Thoracic aorta (tissue), 2 donors: ENCODE data around the gene GTF2F2. TPM values are rescaled to one million over a fixed set of nuclear protein-coding genes. Genes with fewer than 3 reads are reported as not detected.

Experiments
- ATAC-seq: fragments of 150-250 bp; one replicate; pipeline ENCODE4 v1.8.0; 2017; ENCODE audit warnings: low read depth; ENCODE audit not compliant: insufficient number of reproducible peaks, low FRiP score
- DNase-seq: peaks from one replicate; pipeline ENCODE4 v3.0.0-alpha.2; 2020; ENCODE audit warnings: low spot score
- H3K27ac ChIP-seq, 2 donors: fragments of 200-600 bp; sonication (generic); 1 replicate in 1 of 2; 2 replicates in 1 of 2; pipeline ENCODE4 v1.5.1; 2016; ENCODE audit warnings: mild to moderate bottlenecking in 2 of 2, moderate library complexity in 2 of 2
- H3K27me3 ChIP-seq: fragments of 200-600 bp; sonication (generic); replicated peaks from 2 replicates; pipeline ENCODE4 v1.6.0; 2016; ENCODE audit warnings: mild to moderate bottlenecking; ENCODE audit not compliant: insufficient read depth
- H3K36me3 ChIP-seq: fragments of 200-600 bp; sonication (generic); one replicate; pipeline ENCODE4 v1.5.1; 2016
- H3K4me1 ChIP-seq, 2 donors: fragments of 200-600 bp; sonication (generic); 1 replicate in 1 of 2; 2 replicates in 1 of 2; pipeline versions ENCODE4 v1.5.1 to v1.6.0; 2016; ENCODE audit warnings: low read depth in 2 of 2, mild to moderate bottlenecking in 1 of 2; ENCODE audit not compliant: control insufficient read depth in 1 of 2
- H3K4me3 ChIP-seq: fragments of 200-600 bp; sonication (generic); 2 replicates; pipeline ENCODE4 v1.5.1; 2016; ENCODE audit warnings: mild to moderate bottlenecking
- H3K9me3 ChIP-seq: fragments of 200-600 bp; sonication (generic); 2 replicates; pipeline ENCODE4 v1.5.1; 2016
- CTCF ChIP-seq: fragments of 200-600 bp; sonication (generic); IDR thresholded peaks from one replicate; pipeline ENCODE4 v1.5.1; 2019; ENCODE audit warnings: antibody characterized with exemption
- total RNA-seq, 2 donors: library from RNA; depleted of rRNA; stranded (reverse); fragments of >200 nt; gene quantifications; one replicate each; pipeline versions ENCODE4 v1.1.0 to v1.2.3, GENCODE V29; 2016

The GTF2F2 gene
- total RNA-seq, 2 donors from 2014 or later, result 7.2 to 18.4 TPM

- Histone ChIP-seq H3K27ac (no peak overlapping the region), H3K4me1 (no peaks in the 10 kb centered on the region), H3K9me3 (no peaks in the 10 kb centered on the region), H3K4me3 (no peak overlapping the region), H3K36me3 (no peaks in the 10 kb centered on the region), H3K27me3 (no peaks in the 10 kb centered on the region)
- DNase-seq, result no peak
- no peak for ATAC-seq
- TF ChIP-seq CTCF, result no peak
These were observed 138.0 kb downstream of the GTF2F2 start for GRCh38 chr13:45258334-45258675.

GRCh38 chr13:45267215-45267614 is 146.9 kb downstream of the GTF2F2 start:
- no peak for TF ChIP-seq CTCF
- no peak for DNase-seq
- Histone ChIP-seq H3K4me3 (no peak overlapping the region), H3K27me3 (no peaks in the 10 kb centered on the region), H3K4me1 (no peaks in the 10 kb centered on the region), H3K9me3 (no peaks in the 10 kb centered on the region), H3K36me3 (no peaks in the 10 kb centered on the region), H3K27ac (no peak overlapping the region)
- ATAC-seq, result no peak

GRCh38 chr13:45269204-45269603 is 148.9 kb downstream of the GTF2F2 start:
- H3K4me1 ChIP-seq, result no peaks in the 10 kb centered on the region
- H3K36me3 ChIP-seq, result no peaks in the 10 kb centered on the region
- no peak for TF ChIP-seq CTCF
- no peaks in the 10 kb centered on the region for H3K9me3 ChIP-seq
- ATAC-seq, result no peak
- no peak overlapping the region for H3K27ac ChIP-seq
- DNase-seq, result no peak
- no peak overlapping the region for H3K4me3 ChIP-seq
- no peaks in the 10 kb centered on the region for H3K27me3 ChIP-seq

GRCh38 chr13:45276913-45277312 is 156.6 kb downstream of the GTF2F2 start:
- DNase-seq (no peak), ATAC-seq (no peak)
- Histone ChIP-seq H3K36me3 (no peaks in the 10 kb centered on the region), H3K4me1 (peaks cover 0 to 6% of the 10 kb centered on the region in 2 donors), H3K4me3 (no peak overlapping the region), H3K27me3 (no peaks in the 10 kb centered on the region), H3K9me3 (no peaks in the 10 kb centered on the region), H3K27ac (no peak overlapping the region)
- no peak for TF ChIP-seq CTCF

GRCh38 chr13:45278096-45278645 is 157.9 kb downstream of the GTF2F2 start:
- Histone ChIP-seq H3K36me3 (no peaks in the 10 kb centered on the region), H3K4me3 (no peak overlapping the region), H3K9me3 (no peaks in the 10 kb centered on the region), H3K27me3 (no peaks in the 10 kb centered on the region), H3K27ac (no peak overlapping the region), H3K4me1 (peaks cover 0 to 6% of the 10 kb centered on the region in 2 donors)
- no peak for TF ChIP-seq CTCF
- DNase-seq (no peak), ATAC-seq (no peak)
